A549 (cell line): ENCODE data around the gene PEPD. TPM values are rescaled to one million over a fixed set of nuclear protein-coding genes. Genes with fewer than 3 reads are reported as not detected.
A peak's percentile ranks its signal among the peaks of the same experiment; 100 is the strongest.

Experiments
- ATAC-seq, 2 experiments: fragments of 200-7000 bp in 1 of 2; fragments of >200 bp in 1 of 2; cut with Nextera tagmentation in 1 of 2; cut with Tn5 transposase in 1 of 2; 3 replicates each; pipeline versions ENCODE4 v1.8.0 to v1.9.1; 2018 to 2020; ENCODE audit warnings: mild to moderate bottlenecking in 1 of 2, moderate library complexity in 1 of 2
- CTCF ChIA-PET: fragments of 300-600 bp; sonication (Branson Sonifier 250); formaldehyde crosslinking; extraction: SDS; loops from one replicate; lab custom pipeline; 2021; ENCODE audit warnings: antibody characterized with exemption, inconsistent platforms; lab: Yijun Ruan, JAX
- POLR2A ChIA-PET: fragments of 350-600 bp; formaldehyde crosslinking; extraction: SDS; loops from one replicate; lab custom pipeline; 2021; ENCODE audit warnings: antibody characterized with exemption, inconsistent platforms; lab: Yijun Ruan, JAX
- DNase-seq, 2 experiments: peaks; one replicate each; pipeline versions ENCODE4 v3.0.0 to v3.0.0-alpha.2; 2011 to 2016; ENCODE audit warnings: low read depth in 1 of 2, low spot score in 1 of 2
- FAIRE-seq: peaks from 2 replicates; lab custom pipeline; 2011; peaks lifted over from hg19 to GRCh38; lab: Jason Lieb, UNC
- H3K27ac ChIP-seq, 2 experiments: fragments of >200 bp; sonication (Bioruptor Twin); formaldehyde crosslinking; 3 replicates each; pipeline ENCODE4 v1.5.1; 2016 to 2017
- H3K4me1 ChIP-seq: fragments of >200 bp; sonication (Bioruptor Twin); formaldehyde crosslinking; 3 replicates; pipeline ENCODE4 v1.6.1; 2016
- H3K4me2 ChIP-seq: fragments of >200 bp; sonication (Bioruptor Twin); formaldehyde crosslinking; 3 replicates; pipeline ENCODE4 v1.6.1; 2016
- H3K4me3 ChIP-seq: fragments of >200 bp; sonication (Bioruptor Twin); formaldehyde crosslinking; 3 replicates; pipeline ENCODE4 v1.5.1; 2016
- H3K9me3 ChIP-seq: fragments of >200 bp; sonication (Bioruptor Twin); formaldehyde crosslinking; 3 replicates; pipeline ENCODE4 v1.6.1; 2016
- BCL3 ChIP-seq: fragments of >200 bp; sonication (Bioruptor Twin); formaldehyde crosslinking; IDR thresholded peaks from 3 replicates; pipeline ENCODE4 v1.6.1; 2016
- CHD2 ChIP-seq: fragments of 150-350 bp; IDR thresholded peaks from 2 replicates; pipeline ENCODE4 v1.6.1; 2014; ENCODE audit warnings: low read length; ENCODE audit not compliant: partially characterized antibody
- CTCF ChIP-seq: fragments of >200 bp; sonication (Bioruptor Twin); formaldehyde crosslinking; IDR thresholded peaks from 3 replicates; pipeline ENCODE4 v1.5.1; 2016
- EP300 ChIP-seq, 2 experiments: fragments of >200 bp; sonication (Bioruptor Twin); formaldehyde crosslinking; IDR thresholded peaks; 2 replicates in 1 of 2; 3 replicates in 1 of 2; pipeline ENCODE4 v1.6.1; 2016 to 2017
- HES2 ChIP-seq: fragments of >200 bp; sonication (Bioruptor Twin); formaldehyde crosslinking; IDR thresholded peaks from 2 replicates; pipeline ENCODE4 v1.6.1; 2016
- HMGXB4 ChIP-seq: fragments of 250-450 bp; sonication (Bioruptor Pico); IDR thresholded peaks from 2 replicates; pipeline ENCODE4 v1.5.0; 2021; ENCODE audit warnings: mild to moderate bottlenecking, moderate library complexity, borderline replicate concordance
- HOXA7 ChIP-seq: fragments of 250-450 bp; sonication (Bioruptor Pico); IDR thresholded peaks from 2 replicates; pipeline ENCODE4 v1.5.0; 2020; ENCODE audit warnings: mild to moderate bottlenecking, moderate library complexity
- KDM5A ChIP-seq: fragments of 200-600 bp; sonication (generic); IDR thresholded peaks from 2 replicates; pipeline ENCODE4 v1.6.1; 2016; ENCODE audit warnings: antibody characterized with exemption, mild to moderate bottlenecking
- NFE2L2 ChIP-seq: fragments of 150-350 bp; conservative IDR thresholded peaks from 2 replicates; pipeline ENCODE4 v1.6.1; 2014; ENCODE audit warnings: low read length
- NPAS2 ChIP-seq: fragments of 250-450 bp; sonication (Bioruptor Pico); IDR thresholded peaks from 2 replicates; pipeline ENCODE4 v1.8.0; 2022; ENCODE audit warnings: mild to moderate bottlenecking, moderate library complexity, borderline replicate concordance
- NR3C1 ChIP-seq: fragments of >200 bp; sonication (Bioruptor Twin); formaldehyde crosslinking; IDR thresholded peaks from 3 replicates; pipeline ENCODE4 v1.6.1; 2017
- PBX3 ChIP-seq: IDR thresholded peaks from 2 replicates; pipeline ENCODE4 v1.6.1; 2012
- POLR2AphosphoS2 ChIP-seq: conservative IDR thresholded peaks from 2 replicates; pipeline ENCODE4 v1.6.1; 2012; ENCODE audit warnings: low read length, improper control_type of control experiment, inconsistent platforms
- RARB ChIP-seq: fragments of 250-450 bp; sonication (Bioruptor Pico); IDR thresholded peaks from 2 replicates; pipeline ENCODE4 v1.8.0; 2021; ENCODE audit warnings: mild to moderate bottlenecking, moderate library complexity
- RFX5 ChIP-seq: fragments of 450-650 bp; IDR thresholded peaks from 2 replicates; pipeline ENCODE4 v1.7.1; 2014; ENCODE audit warnings: antibody characterized with exemption, mild to moderate bottlenecking, moderate library complexity
- RNF2 ChIP-seq: fragments of 200-600 bp; sonication (generic); IDR thresholded peaks from 2 replicates; pipeline ENCODE4 v1.6.1; 2016; ENCODE audit warnings: low read depth, mild to moderate bottlenecking, antibody characterized with exemption, moderate library complexity, borderline replicate concordance
- USF2 ChIP-seq: fragments of 450-650 bp; IDR thresholded peaks from 2 replicates; pipeline ENCODE4 v1.6.1; 2014; ENCODE audit warnings: antibody characterized with exemption
- ZSCAN20 ChIP-seq: fragments of 250-450 bp; sonication (Bioruptor Pico); IDR thresholded peaks from 2 replicates; pipeline ENCODE4 v1.8.0; 2022; ENCODE audit warnings: mild to moderate bottlenecking, moderate library complexity
- WGBS: methylation state at CpG from one replicate; pipeline ENCODE4 v1.1.6; 2017; ENCODE audit errors: missing lambda C conversion rate; 5-methylcytosine and 5-hydroxymethylcytosine counted together
- polyA plus RNA-seq, 4 experiments: library from polyadenylated mRNA; depleted of rRNA in 3 of 4; stranded (reverse); fragments of >200 nt; fragmentation: RNase III in 1 of 4; extraction: RNeasy Plus Mini Kit Qiagen cat#74134 plus additional on column Dnase treatment in 1 of 4; gene quantifications; 2 replicates in 3 of 4; 3 replicates in 1 of 4; pipeline ENCODE4 v1.2.3, GENCODE V29; 2011 to 2017

PEPD gene
- polyA plus RNA-seq, 2 of the 4 experiments (the other 2 are of a cell fraction) = 85.5 to 100 TPM

- no peak overlapping the region for H3K4me3 ChIP-seq
- WGBS = 78% methylated on average over 6 of the region's 6 CpGs
- no peak for TF ChIP-seq RARB (CRISPR knock-in tag)
- no peak for TF ChIP-seq NFE2L2
- TF ChIP-seq BCL3 = no peak
- TF ChIP-seq CHD2 = no peak
- TF ChIP-seq POLR2AphosphoS2 = no peak
- no peak for TF ChIP-seq CTCF
- no peak for TF ChIP-seq HOXA7 (CRISPR knock-in tag)
- no peak for TF ChIP-seq ZSCAN20 (CRISPR knock-in tag)
- no peak for TF ChIP-seq EP300 (IDR thresholded peaks at IDR 0.05)
- TF ChIP-seq NPAS2 (CRISPR knock-in tag) = no peak
- ChIA-PET CTCF (interaction anchor here (0.8 to 1.5 kb wide), 4 partner anchors 15 to 298 kb away, joined by 3 to 5 read pairs (median 4); no protein-coding TSS in a partner anchor), POLR2A (no interaction called here)
- no peak overlapping the region for H3K27ac ChIP-seq
- 0 out of 3 replicates have a peak, but pooled peaks cover 2% of the 10 kb centered on the region for H3K9me3 ChIP-seq
- FAIRE-seq = peak; percentile 95
- 0 out of 3 replicates have a peak, but pooled peaks cover 6% of the 10 kb centered on the region for H3K4me1 ChIP-seq
- no peak for DNase-seq
- no peak overlapping the region for H3K4me2 ChIP-seq
- ATAC-seq = no peak; a peak in 1 of 6 replicates
These were observed 47.8 kb downstream of the PEPD start for GRCh38 chr19:33473653-33474305.

GRCh38 chr19:33472691-33473652 lies 48.6 kb downstream of the PEPD start:
- ChIA-PET CTCF (interaction anchor here (0.8 to 1.5 kb wide), 4 partner anchors 16 to 299 kb away, joined by 3 to 5 read pairs (median 4); no protein-coding TSS in a partner anchor), POLR2A (no interaction called here)
- Histone ChIP-seq H3K9me3 (no peaks in the 10 kb centered on the region), H3K4me3 (no peak overlapping the region), H3K27ac (no peak overlapping the region), H3K4me2 (no peak overlapping the region), H3K4me1 (0 out of 3 replicates have a peak, but pooled peaks cover 6% of the 10 kb centered on the region)
- FAIRE-seq (no peak), ATAC-seq (peak; percentile 31 to 57; a peak in 4 of 6 replicates), DNase-seq (peak in 1 of 2 experiments; percentile 66)
- WGBS = 63% methylated on average over 23 of the region's 23 CpGs
- TF ChIP-seq NR3C1 (no peak), USF2 (no peak), POLR2AphosphoS2 (no peak), RFX5 (no peak), HMGXB4 (CRISPR knock-in tag) (no peak), HES2 (no peak), RNF2 (no peak), KDM5A (no peak), PBX3 (no peak)
